AG20443 (cell line): ENCODE measurements around the gene FADS3.

Experiments
- DNase-seq: peaks from one replicate; pipeline ENCODE4 v3.0.0; 2012; ENCODE audit warnings: low spot score, mixed read lengths

The FADS3 gene

DNA sequence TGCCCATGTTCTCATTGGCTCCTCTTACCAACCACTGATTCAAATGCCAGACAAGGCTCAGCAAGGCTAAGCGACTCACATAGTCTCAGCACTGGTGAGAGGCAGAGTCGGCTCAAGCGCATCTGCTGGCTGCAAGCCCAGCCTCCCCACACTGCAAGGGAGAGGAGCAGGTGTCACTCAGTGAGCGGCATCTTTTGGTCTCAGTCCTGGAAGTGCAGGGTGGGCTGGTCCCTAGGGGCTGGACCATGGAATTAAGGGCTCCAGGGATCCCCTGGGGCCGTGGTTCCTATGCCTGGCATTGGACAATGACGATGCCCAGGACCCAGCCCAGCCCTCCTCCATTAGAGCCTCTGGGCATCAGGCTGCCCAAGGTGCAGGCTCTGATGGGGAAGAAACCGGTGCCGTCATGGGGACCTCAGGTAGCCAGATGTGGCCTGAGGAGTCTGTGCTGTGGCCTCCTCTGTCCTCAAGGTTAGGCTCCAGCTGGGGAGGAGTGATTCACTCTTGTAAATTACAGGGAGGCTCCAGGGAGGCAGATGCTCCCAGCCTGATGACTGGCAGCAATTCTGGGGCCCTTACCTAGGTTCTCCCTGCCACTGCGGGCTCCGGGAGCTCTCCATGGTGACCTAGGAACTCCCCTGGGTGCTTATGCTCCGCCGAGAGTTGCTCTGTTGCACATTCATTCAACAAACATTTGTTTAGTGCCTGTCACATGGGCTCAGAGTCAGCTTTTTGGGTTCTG is 35.2 kb downstream of the FADS3 start:
- no peak for DNase-seq

- DNase-seq, result no peak
These were observed 36.2 kb downstream of the FADS3 start for GRCh38 chr11:61854966-61855714.

- DNase-seq, result no peak
These were observed 37.0 kb downstream of the FADS3 start for GRCh38 chr11:61854206-61854895.

GRCh38 chr11:61853698-61854169 is 37.6 kb downstream of the FADS3 start:
- DNase-seq, result no peak

DNA sequence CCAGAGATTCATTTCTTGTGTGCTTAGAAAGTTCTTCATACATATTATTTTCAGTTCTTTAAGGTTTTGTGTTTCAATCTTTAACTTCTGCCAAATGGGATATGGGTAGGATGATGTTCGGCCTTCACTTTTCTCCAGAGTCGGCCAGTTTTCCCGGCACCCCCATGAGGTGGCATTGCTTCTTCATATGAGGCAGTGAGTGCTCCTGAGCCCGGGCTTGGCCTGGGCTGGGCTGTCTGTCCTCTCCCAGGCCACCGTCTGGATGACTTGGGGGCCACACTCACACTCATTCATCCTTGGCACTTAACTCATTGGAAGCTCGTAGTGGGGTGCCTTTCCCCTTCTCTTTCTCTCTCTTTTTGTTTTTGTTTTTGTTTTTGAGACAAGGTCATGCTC is 39.4 kb downstream of the FADS3 start:
- DNase-seq, result no peak

DNA sequence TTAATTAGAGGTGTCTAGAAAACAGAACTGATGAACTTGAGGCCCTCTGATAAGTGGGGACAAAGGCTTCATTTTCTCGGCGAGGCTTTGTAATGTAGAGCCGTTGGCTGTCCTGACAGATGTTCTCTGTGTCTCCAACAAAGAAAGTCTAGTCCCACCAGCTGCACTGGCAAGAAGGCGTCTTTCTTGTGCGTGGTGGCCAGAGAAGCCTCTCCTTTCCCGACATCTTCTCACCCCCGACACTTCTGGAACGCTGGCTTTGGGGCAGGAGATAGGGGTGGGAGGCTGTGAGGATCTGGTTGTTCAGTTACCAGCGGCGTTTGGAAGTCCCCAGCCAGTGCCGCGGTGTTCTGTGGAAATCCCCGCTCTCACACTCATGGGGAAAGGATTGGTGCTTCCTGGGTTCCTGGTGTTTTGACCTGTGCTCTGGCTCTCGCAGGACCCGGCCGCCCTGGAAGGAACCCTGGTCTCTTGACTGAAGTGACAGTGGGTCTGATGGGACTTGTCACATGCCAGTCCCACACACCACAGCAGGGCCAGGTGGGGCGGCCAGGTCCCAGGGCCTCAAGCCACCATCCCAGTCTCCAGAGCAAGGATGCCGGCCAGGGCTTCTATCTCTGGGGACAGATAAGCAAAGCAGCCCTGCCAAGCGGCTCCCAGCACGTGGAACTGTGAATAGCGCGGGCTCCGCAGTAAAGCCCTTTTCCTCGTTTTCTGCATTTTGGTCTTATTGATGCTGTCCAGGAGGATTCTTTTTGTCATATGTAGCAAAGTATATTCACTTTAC is 40.0 kb downstream of the FADS3 start:
- DNase-seq, result no peak

- no peak for DNase-seq
These were observed 40.7 kb downstream of the FADS3 start for GRCh38 chr11:61850687-61851086.

DNA sequence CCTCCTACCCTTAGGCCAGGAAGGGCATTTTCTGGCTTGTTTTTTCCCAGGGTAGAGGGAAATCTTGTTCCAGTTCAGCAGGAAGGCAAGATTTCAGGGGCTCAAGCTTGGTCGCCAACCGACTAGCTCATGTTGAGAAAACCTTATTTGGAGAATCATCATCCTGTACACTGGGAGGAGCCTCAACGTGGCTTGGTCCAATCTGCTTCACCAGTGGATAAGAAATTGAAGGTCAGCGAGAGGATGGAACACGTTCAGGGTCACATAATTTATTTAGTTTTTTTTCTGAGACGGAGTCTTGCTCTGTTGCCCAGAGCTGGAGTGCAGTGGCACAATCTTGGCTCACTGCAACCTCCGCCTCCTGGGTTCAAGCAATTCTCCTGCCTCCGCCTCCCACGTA is 42.7 kb downstream of the FADS3 start:
- no peak for DNase-seq

- DNase-seq, result no peak
These were observed 43.3 kb downstream of the FADS3 start for GRCh38 chr11:61847914-61848581.

DNA sequence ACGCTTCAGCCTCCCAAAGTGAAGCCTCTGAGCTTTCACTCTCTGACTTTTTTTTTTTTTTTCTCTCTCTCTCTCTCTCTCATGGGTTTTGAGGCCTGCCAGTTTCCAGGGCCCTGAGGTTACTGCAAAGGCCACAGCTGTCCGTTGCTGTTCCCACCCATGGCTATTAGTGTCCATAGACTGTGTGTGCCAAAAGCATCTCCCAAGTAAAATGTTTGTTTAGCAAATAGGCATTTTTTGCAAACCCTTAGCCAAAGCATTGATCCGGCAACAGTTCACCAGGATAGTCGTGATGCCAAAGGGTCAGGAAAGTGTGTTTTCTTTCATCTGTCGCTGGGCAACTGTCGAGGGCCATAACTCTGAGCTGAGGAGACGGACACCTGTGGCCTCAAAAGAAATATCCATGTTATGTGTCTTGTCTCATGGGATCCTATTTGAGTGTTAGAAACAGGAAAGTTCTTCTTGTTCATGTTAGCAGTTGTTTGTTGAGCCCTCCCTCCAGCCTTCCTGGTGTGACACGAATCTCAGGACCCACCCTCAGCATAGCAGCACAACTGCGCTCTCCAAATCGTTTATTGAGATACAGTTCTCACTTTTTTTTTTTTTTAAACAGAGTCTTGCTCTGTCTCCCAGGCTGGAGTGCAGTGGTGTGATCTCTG is 44.9 kb downstream of the FADS3 start:
- no peak for DNase-seq

DNA sequence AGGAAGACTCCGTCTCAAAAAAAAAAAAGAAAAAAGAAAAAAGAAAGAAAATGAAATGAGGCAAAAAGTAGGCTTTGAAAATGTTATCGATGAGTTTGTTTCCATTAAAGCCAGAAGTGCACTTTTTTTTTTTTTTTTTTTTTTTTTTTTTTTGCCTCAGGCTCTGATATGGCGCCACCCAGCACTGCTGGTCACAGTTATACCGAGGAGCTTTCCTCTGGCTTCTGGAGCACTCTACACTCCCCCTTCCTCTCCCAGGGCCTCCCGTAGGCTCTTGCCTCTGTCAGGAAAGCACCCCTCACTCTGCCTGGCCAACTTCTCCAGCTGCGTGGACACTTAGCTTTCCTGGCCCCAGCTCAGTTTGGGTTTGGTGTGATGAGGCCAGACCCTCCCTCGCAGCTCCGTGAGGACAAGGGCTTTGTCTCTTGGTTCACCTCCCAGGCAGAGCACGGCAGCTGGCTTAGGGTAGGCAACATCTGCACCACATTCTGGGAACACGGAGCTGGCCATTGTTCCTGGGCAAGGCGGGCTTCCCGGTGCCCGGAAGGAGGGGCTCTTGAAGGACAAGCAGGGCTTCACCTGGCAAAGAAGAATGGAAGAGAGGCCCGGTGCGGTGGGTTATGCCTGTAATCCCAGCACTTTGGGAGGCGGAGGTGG is 46.3 kb downstream of the FADS3 start:
- DNase-seq, result no peak

DNA sequence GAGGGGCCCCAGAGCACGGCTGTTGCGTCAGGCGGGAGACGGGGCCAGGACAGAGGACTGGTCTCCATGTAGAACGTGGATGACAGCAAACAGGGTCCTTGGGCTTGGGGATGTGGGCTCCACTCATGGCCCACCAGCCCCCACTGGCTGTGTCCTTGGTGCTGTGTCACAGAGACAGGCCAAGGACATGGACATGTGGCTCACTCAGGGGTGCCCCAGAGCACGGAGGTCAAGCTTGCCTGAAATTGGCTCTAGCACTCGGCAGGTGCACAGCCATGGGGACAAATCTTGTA is 48.9 kb downstream of the FADS3 start:
- no peak for DNase-seq

DNA sequence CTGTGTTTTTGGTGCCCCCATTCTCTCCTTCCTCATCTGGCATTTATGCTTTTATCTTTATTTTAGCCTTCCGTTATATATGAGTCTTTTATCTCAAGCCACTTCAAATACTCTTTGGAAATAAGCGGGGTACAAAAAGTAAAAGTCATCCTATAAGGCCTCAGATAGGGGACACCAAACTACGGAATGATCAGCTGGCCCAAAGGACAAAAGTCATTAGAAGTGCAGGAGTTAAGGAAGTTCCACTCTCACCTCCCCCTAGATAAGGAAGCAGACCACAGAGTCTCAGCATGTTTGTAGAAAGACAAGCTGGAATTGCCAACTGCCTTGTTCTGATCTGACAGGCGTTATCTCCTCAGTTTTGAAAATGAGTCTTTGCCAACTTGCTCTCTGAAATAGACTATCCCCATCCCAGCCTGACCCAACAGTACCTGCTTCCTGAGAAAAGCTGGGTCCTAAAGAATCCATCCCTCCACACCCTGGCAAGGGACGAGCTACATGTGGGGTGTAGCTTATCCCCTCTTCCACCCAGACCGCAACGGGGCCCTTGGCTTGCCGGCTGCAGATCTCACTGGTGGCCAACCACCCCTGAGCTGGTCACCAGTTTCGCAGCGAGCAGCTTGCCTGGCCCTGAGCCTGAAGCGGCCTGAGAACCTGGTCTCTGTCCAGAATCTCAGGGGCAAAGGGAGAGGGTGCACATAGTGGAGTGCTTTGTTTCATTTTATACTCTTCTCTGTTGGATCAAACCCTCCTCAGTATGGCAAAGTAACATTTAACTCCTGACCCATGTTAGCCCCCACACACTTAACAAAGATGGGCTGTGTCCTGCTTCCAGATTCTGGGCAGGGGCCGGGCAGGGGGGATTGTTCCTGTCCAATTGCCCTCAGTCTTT is 49.5 kb downstream of the FADS3 start:
- DNase-seq, result no peak

DNA sequence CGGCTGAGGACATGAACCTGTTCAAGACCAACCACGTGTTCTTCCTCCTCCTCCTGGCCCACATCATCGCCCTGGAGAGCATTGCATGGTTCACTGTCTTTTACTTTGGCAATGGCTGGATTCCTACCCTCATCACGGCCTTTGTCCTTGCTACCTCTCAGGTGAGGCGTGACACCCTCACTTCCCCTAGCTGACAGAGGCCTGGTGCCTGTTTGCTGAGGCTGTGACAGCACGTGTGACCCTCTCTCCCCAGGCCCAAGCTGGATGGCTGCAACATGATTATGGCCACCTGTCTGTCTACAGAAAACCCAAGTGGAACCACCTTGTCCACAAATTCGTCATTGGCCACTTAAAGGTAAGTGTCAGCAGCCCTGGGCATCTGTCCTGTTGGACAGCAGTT is 51.0 kb downstream of the FADS3 start:
- DNase-seq, result no peak

GRCh38 chr11:61839742-61840141 is 51.6 kb downstream of the FADS3 start:
- no peak for DNase-seq

DNA sequence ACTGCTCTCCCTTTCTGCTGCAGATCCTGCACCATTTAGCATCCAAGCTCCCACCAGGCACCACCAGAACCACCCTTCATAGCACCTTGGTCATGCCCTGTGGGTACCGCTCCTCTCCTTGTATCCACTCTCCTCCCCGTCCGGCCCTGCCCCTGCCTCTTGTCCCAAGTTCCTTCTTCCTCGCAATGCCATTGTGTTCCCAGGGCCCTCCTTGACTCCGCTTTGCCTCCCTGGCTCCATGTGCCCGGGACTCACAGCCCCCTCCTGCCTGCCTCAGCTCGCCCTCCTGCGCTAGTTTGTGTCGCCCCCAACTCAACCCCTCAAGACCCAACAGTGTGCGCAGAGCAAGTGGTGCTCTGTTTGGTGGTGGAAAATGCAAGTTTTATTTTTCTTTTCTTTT is 52.4 kb downstream of the FADS3 start:
- no peak for DNase-seq

DNA sequence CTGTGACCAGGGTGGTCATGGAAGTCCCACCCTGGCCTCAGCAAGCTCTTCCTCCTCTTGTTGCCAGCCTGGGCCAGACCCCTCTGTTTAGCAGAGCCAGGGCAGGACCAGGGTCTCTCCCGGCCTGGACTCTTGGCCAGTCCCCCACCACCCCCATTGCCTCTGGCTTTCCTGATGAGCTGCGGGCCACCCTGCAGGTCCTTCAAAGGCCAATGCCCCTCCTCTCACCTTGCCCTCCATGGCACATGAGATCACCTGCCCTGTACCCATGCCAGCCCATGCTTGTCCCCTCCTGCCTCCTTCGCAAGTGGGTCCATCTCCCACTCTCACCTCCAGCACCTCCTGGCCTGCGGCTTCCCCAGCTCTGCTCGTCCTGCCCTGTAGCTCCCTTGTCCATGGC is 52.8 kb downstream of the FADS3 start:
- DNase-seq, result no peak

- DNase-seq, result no peak
These were observed 53.8 kb downstream of the FADS3 start for GRCh38 chr11:61837411-61838005.

GRCh38 chr11:61836193-61836592 is 55.2 kb downstream of the FADS3 start:
- no peak for DNase-seq
